ENCODE data around the gene CD164.

CD164 gene

DNA sequence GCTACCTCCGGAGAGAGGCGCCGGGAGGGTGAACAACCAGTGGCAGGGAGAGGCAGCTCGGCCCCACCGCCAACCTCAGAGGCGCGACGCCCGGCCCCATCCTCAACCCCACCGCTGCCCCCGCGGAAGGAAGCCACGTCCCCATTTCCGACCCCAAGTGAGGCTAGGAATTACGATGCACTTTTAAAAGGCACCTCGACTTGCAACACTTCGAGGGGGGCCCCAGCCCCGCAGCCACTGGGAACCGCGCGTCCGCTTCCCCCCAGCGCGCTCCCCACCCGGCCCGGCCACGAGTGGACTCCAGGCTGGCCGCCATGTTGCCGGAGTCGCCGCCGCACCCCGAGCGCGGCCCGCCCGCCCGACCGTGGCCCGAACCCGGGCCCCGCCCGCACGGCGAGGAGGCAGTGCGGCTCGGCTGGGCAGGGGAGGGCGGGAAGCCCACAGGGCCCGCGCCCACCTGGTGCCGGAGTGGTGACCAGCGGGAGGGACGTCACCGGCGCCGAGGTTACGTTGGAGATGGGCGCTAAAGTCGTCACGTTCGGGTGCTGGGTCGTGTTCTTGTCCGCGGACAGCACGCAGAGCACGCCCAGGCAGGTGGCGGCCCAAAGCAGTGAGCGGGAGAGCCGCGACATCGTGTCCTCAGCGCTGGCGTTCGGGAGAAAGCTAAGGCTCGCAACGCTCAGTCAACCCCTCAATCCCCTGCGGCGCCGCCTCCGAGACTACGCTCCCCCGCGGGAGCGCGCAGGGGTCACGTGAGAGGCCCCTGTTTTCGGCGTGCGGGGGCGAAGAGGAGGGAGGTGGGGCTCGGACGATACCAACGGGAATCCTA is at the start of gene CD164:
TSS of gene CD164 (minus strand) at position 721 of the 829 bp plus-strand sequence. CDS start at position 632, 89 bp downstream.
- peak; percentile 98 for DNase-seq (ENCODE audit: low read depth)

DNA sequence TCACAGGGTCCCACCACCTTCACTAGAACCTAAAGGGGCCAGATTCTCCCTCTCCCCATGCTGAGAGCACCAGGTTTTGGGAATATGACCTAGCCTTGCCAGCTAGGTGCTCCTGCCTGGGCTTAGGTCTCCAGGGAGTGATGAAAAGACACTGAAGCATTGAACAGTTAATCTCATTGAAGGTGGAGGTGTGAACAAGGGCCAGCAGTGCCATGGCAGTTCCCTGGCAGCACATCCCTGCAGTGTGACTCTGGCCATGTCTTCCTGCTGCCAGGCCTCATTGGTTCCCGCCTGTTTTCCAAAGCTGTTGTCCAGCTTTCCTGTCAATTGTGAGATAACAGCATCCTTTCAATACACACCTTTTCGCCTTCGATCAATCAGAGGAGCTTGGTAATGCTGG is 47.2 kb upstream of the CD164 start:
- TF ChIP-seq MAX (IDR thresholded peaks at IDR 0.05; ENCODE audit: low read depth, low read length) (no peak), MYC (IDR thresholded peaks at IDR 0.05; ENCODE audit: low read depth, low read length) (no peak), CTCF (IDR thresholded peaks at IDR 0.05; ENCODE audit: low read depth, low read length) (no peak), POLR2A (IDR thresholded peaks at IDR 0.05; ENCODE audit: extremely low read depth, insufficient read length) (no peak)
- no peak for DNase-seq (ENCODE audit: low read depth)
- H3K4me3 ChIP-seq (ENCODE audit: low read depth, low read length), result no peak overlapping the region

More for the DNA sequence above, at the start of gene CD164:
- peak; percentile 88 for TF ChIP-seq MYC (IDR thresholded peaks at IDR 0.05; ENCODE audit: low read depth, low read length)
- TF ChIP-seq CTCF (IDR thresholded peaks at IDR 0.05; ENCODE audit: low read depth, low read length), result no peak
- TF ChIP-seq MAX (IDR thresholded peaks at IDR 0.05; ENCODE audit: low read depth, low read length), result peak; percentile 87
- TF ChIP-seq POLR2A (IDR thresholded peaks at IDR 0.05; ENCODE audit: extremely low read depth, insufficient read length), result peak; percentile 90
- peak within 1 kb of the TSS; percentile 86 for H3K4me3 ChIP-seq (ENCODE audit: low read depth, low read length)

DNA sequence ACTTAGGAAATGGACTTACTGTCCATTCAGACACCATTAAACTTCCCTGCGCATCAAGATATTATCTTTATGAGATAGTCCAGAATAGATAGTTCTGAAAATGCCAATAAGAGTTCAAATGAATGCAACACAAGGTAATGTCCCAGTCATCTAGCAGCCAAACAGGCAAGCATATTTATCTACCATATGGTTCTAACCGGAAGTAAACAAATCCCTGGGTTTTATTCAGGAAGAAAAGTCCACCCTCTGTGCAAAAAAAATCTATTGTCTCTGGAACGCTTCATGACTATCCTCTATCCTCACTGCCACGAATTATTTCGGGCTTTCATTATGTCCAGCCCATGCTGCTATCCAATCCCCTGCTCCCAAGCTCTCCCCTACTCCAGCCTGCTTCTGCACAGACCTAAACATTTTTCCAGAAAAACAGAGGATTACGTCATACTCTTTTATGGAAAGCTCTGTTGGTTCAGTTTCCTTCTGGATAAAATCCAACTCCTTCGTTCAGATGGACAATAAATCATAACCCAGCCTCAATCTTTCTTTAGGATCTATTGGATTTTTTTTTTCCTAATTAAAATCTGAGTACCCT is 46.7 kb upstream of the CD164 start:
- DNase-seq (ENCODE audit: low read depth), result no peak

GRCh38 chr6:109424946-109425345 is 42.7 kb upstream of the CD164 start:
- no peak for DNase-seq (ENCODE audit: low read depth)
- TF ChIP-seq CTCF (IDR thresholded peaks at IDR 0.05; ENCODE audit: low read depth, low read length) (no peak), POLR2A (IDR thresholded peaks at IDR 0.05; ENCODE audit: extremely low read depth, insufficient read length) (no peak), MYC (IDR thresholded peaks at IDR 0.05; ENCODE audit: low read depth, low read length) (no peak), MAX (IDR thresholded peaks at IDR 0.05; ENCODE audit: low read depth, low read length) (no peak)
- no peak overlapping the region for H3K4me3 ChIP-seq (ENCODE audit: low read depth, low read length)

More for the DNA sequence above, 46.7 kb upstream of the CD164 start:
- TF ChIP-seq POLR2A (IDR thresholded peaks at IDR 0.05; ENCODE audit: extremely low read depth, insufficient read length) (no peak), MYC (IDR thresholded peaks at IDR 0.05; ENCODE audit: low read depth, low read length) (no peak), MAX (IDR thresholded peaks at IDR 0.05; ENCODE audit: low read depth, low read length) (no peak), CTCF (IDR thresholded peaks at IDR 0.05; ENCODE audit: low read depth, low read length) (no peak)
- H3K4me3 ChIP-seq (ENCODE audit: low read depth, low read length), result no peak overlapping the region

GRCh38 chr6:109421184-109421583 is 38.9 kb upstream of the CD164 start:
- TF ChIP-seq MAX (IDR thresholded peaks at IDR 0.05; ENCODE audit: low read depth, low read length) (no peak), MYC (IDR thresholded peaks at IDR 0.05; ENCODE audit: low read depth, low read length) (no peak), CTCF (IDR thresholded peaks at IDR 0.05; ENCODE audit: low read depth, low read length) (no peak), POLR2A (IDR thresholded peaks at IDR 0.05; ENCODE audit: extremely low read depth, insufficient read length) (no peak)
- no peak for DNase-seq (ENCODE audit: low read depth)
- H3K4me3 ChIP-seq (ENCODE audit: low read depth, low read length), result no peak overlapping the region
